GM19463 (cell line): ENCODE data around the gene ATP2A3.

Experiments
- ATAC-seq: cut with Tn5 transposase; IDR thresholded peaks from one replicate; pipeline ENCODE4 v1.9.1; 2021; ENCODE audit warnings: mild to moderate bottlenecking, moderate library complexity; ENCODE audit not compliant: unreplicated experiment

Gene ATP2A3

GRCh38 chr17:3929764-3930163 lies 34.5 kb downstream of the ATP2A3 start:
- ATAC-seq: no peak

- no peak for ATAC-seq
Observed at GRCh38 chr17:3929181-3929580, 35.1 kb downstream of the ATP2A3 start.

GRCh38 chr17:3928406-3928805 lies 35.8 kb downstream of the ATP2A3 start:
- ATAC-seq: no peak

- ATAC-seq: no peak
Observed at GRCh38 chr17:3927628-3928340, 36.5 kb downstream of the ATP2A3 start.

GRCh38 chr17:3926860-3927627 lies 37.2 kb downstream of the ATP2A3 start:
- no peak for ATAC-seq

- no peak for ATAC-seq
Observed at GRCh38 chr17:3925684-3926485, 38.4 kb downstream of the ATP2A3 start.

GRCh38 chr17:3924512-3925350 lies 39.5 kb downstream of the ATP2A3 start:
- ATAC-seq: no peak

- ATAC-seq: no peak
Observed at GRCh38 chr17:3923466-3924190, 40.6 kb downstream of the ATP2A3 start.

- no peak for ATAC-seq
Observed at GRCh38 chr17:3922765-3923164, 41.5 kb downstream of the ATP2A3 start.

- no peak for ATAC-seq
Observed at GRCh38 chr17:3921502-3922319, 42.5 kb downstream of the ATP2A3 start.

GRCh38 chr17:3921006-3921405 lies 43.2 kb downstream of the ATP2A3 start:
- no peak for ATAC-seq

GRCh38 chr17:3919123-3919624 lies 45.1 kb downstream of the ATP2A3 start:
- no peak for ATAC-seq

- ATAC-seq: no peak
Observed at GRCh38 chr17:3918372-3919122, 45.7 kb downstream of the ATP2A3 start.

- no peak for ATAC-seq
Observed at GRCh38 chr17:3917391-3917931, 46.8 kb downstream of the ATP2A3 start.

GRCh38 chr17:3916825-3917224 lies 47.4 kb downstream of the ATP2A3 start:
- ATAC-seq: no peak

- no peak for ATAC-seq
Observed at GRCh38 chr17:3915995-3916696, 48.1 kb downstream of the ATP2A3 start, which contains the start of gene P2RX1. Gene P2RX1, minus strand, starts transcription at chr17:3916465. Its CDS starts 240 bp downstream, at chr17:3916225.

GRCh38 chr17:3915581-3915994 lies 48.6 kb downstream of the ATP2A3 start:
- ATAC-seq: no peak
